Measurements from ENCODE around the gene CRYL1. TPM values are rescaled to one million over a fixed set of nuclear protein-coding genes. Genes with fewer than 3 reads are reported as not detected.

Gene CRYL1
- total and polyA plus RNA-seq, 12 donors: 10.6 to 68.0 (median 48.1) TPM

DNA sequence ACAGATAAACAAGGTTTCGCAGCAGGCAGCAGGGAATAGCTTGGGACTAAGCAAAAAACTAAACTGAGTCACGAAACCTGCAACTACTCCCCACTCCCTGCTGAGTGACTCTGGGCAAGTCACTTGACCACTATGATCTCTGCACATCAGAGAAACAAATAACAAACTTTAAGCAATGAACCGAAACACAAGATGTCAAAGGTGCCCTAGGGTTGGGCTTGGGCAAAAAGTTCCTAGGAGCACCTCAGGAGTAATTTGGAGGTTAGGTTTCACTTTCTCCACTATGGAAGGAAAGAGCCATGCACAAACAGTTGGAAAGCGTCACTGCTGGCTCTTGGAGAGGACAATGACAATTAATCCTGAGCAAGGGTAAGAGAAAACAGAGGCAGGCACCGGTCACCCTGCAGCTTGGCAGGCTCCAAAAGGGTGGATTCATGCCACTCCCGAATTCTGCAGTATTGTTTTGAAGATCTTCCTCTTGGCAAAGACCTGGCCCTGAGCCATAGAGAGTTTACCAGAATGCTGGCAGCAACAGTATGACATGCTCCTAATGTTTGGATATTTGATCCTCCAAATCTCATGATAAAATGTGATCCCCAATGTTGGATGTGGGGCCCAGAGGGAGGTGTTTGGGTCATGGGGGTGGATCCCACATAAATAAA lies 60.3 kb downstream of the CRYL1 start:
- intact Hi-C loops (cut with DNase I): no loop called here
- Histone ChIP-seq H3K27ac (peak overlapping the region in 3 of 5 donors; percentile 21 to 66 (median 36)), H3K4me3 (peak overlapping the region in 1 of 4 donors; percentile 42)

DNA sequence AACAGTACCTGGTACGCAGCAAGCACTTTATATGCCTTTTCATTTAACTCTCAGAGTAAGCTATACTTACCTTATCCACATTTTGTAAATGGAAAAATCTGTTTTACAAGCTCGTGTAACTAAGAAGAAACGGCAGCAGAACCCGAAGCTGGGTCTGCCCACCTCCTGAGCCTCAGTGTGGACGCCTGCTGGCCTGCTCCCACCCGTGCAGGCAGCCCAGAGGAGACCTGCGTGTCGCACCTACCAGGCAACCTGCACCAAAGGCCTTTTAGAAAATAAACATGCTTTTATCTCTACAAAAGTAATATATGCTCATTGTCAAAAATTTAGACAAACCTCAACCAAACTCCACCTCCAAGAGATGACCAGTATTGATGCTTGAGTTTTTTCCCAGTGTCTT lies 62.7 kb downstream of the CRYL1 start:
- no peak overlapping the region for H3K4me3 ChIP-seq
- H3K9me3 ChIP-seq (replicated peaks in 1 of 3): no peaks in the 10 kb centered on the region
- no peaks in the 10 kb centered on the region for H3K36me3 ChIP-seq (replicated peaks in 1 of 2)
- H3K4me1 ChIP-seq (replicated peaks in 1 of 2): no peaks in the 10 kb centered on the region
- no peaks in the 10 kb centered on the region for H3K27me3 ChIP-seq
- intact Hi-C loops (cut with DNase I): no loop called here
- no peak overlapping the region for H3K27ac ChIP-seq
- DNase-seq: no peak
- 81 to 85% (median 82%) methylated on average over 8 of the region's 8 CpGs for WGBS, 4 donors
- TF ChIP-seq, protein P1, sequence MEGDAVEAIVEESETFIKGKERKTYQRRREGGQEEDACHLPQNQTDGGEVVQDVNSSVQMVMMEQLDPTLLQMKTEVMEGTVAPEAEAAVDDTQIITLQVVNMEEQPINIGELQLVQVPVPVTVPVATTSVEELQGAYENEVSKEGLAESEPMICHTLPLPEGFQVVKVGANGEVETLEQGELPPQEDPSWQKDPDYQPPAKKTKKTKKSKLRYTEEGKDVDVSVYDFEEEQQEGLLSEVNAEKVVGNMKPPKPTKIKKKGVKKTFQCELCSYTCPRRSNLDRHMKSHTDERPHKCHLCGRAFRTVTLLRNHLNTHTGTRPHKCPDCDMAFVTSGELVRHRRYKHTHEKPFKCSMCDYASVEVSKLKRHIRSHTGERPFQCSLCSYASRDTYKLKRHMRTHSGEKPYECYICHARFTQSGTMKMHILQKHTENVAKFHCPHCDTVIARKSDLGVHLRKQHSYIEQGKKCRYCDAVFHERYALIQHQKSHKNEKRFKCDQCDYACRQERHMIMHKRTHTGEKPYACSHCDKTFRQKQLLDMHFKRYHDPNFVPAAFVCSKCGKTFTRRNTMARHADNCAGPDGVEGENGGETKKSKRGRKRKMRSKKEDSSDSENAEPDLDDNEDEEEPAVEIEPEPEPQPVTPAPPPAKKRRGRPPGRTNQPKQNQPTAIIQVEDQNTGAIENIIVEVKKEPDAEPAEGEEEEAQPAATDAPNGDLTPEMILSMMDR (IDR thresholded peaks at IDR 0.05): no peak

More for the DNA sequence above, 60.3 kb downstream of the CRYL1 start:
- H3K9me3 ChIP-seq (replicated peaks in 1 of 3): no peaks in the 10 kb centered on the region
- TF ChIP-seq, protein P1 (IDR thresholded peaks at IDR 0.05): no peak
- TF ChIP-seq POLR2A (IDR thresholded peaks at IDR 0.05): no peak
- no peaks in the 10 kb centered on the region for H3K4me1 ChIP-seq (replicated peaks in 1 of 2)
- no peaks in the 10 kb centered on the region for H3K36me3 ChIP-seq (replicated peaks in 1 of 2)
- 38 to 41% (median 40%) methylated on average over 6 of the region's 6 CpGs for whole genome bisulfite sequencing, 4 donors
- H3K27me3 ChIP-seq: no peaks in the 10 kb centered on the region
- DNase-seq: peak; percentile 41 to 75 (median 65)

DNA sequence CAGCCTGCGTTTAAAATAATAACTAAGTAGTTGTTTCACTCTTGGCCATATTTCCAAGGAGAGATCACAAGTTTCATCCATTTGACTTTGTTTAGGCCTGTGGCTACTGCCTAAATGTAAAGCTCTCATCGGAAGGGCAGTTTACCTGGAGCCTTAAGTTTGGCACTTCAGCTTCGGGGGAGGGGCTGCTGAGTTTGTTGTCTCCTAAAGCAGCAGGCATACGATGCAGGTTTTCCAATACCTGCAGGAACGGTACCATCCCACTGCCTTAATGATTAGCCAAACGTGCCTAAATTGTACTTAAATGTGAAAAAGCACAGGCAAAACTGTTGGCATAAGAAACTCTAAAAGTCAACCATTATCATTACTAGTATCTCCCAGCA lies 63.1 kb downstream of the CRYL1 start:
- H3K9me3 ChIP-seq (replicated peaks in 1 of 3): no peaks in the 10 kb centered on the region
- H3K27ac ChIP-seq: no peak overlapping the region
- intact Hi-C loops (cut with DNase I): no loop called here
- no peaks in the 10 kb centered on the region for H3K36me3 ChIP-seq (replicated peaks in 1 of 2)
- TF ChIP-seq, protein P1 (IDR thresholded peaks at IDR 0.05): no peak
- TF ChIP-seq POLR2A (IDR thresholded peaks at IDR 0.05): no peak
- H3K4me1 ChIP-seq (replicated peaks in 1 of 2): no peaks in the 10 kb centered on the region
- H3K4me3 ChIP-seq: no peak overlapping the region
- 82 to 88% (median 86%) methylated on average over 6 of the region's 6 CpGs for WGBS, 4 donors
- DNase-seq: no peak
- H3K27me3 ChIP-seq: no peaks in the 10 kb centered on the region

DNA sequence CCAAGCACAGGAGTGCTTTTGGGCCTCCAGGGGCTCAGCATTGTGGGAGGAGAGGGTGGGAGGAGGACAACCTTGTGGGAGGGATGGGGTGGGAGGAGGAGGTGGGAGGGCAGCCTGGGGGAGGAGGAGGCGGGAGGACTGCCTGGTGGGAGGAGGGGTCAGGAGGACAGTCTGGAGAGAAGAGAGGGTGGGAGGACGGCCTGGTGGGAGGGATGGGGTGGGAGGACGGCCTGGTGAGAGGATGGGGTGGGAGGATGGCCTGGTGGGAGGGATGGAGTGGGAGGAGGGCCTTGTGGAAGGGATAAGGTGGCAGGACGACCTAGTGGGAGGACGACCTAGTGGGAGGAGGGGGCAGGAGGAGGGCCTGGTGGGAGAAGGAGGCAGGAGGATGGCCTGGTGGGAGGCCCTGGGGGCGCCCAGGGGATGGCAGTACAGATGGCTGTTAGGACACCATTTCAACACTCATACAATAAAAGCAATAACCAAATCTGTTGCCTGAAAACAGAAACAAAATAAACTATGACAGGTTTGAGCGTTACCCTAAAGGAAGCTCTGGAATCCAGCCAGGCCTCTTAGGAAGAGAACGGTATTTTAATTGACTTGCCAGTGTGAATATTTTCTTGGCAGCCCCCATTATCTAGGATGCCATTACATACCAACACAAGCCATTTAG lies 63.7 kb downstream of the CRYL1 start:
- TF ChIP-seq, protein P1 (IDR thresholded peaks at IDR 0.05): no peak
- TF ChIP-seq POLR2A (IDR thresholded peaks at IDR 0.05): no peak
- H3K36me3 ChIP-seq (replicated peaks in 1 of 2): no peaks in the 10 kb centered on the region
- H3K4me1 ChIP-seq (replicated peaks in 1 of 2): no peaks in the 10 kb centered on the region
- no peaks in the 10 kb centered on the region for H3K9me3 ChIP-seq (replicated peaks in 1 of 3)
- WGBS, 4 donors: 66 to 76% (median 66%) methylated on average over 7 to 8 of the region's 8 CpGs
- intact Hi-C loops (cut with DNase I): no loop called here
- H3K27me3 ChIP-seq: no peaks in the 10 kb centered on the region
- no peak for DNase-seq
- no peak overlapping the region for H3K4me3 ChIP-seq
- H3K27ac ChIP-seq: no peak overlapping the region

Measured in adrenal gland (tissue), 12 donors.